ENCODE measurements around the gene HNRNPA3.
"Not testable (repeated sequence)": the region's sequence is repeated elsewhere in the genome, so short reads cannot be mapped to it uniquely, and the experiment has no call there.

Gene HNRNPA3

GRCh38 chr2:177221534-177221933, 8.9 kb downstream of the HNRNPA3 start:
- no peak overlapping the region for H3K4me3 ChIP-seq (ENCODE audit: low read depth, low read length)
- in situ Hi-C loops (cut with HindIII; ENCODE audit: low sequenced_read_pairs), result no loop called here
- no peak for DNase-seq (ENCODE audit: low read depth, low spot score)
- TF ChIP-seq CTCF (IDR thresholded peaks at IDR 0.05; ENCODE audit: low read depth, low read length), result no peak

- no peak overlapping the region for H3K4me3 ChIP-seq (ENCODE audit: low read depth, low read length)
- DNase-seq (ENCODE audit: low read depth, low spot score), result no peak
- no peak for TF ChIP-seq CTCF (IDR thresholded peaks at IDR 0.05; ENCODE audit: low read depth, low read length)
- in situ Hi-C loops (cut with HindIII; ENCODE audit: low sequenced_read_pairs), result no loop called here
Observed at GRCh38 chr2:177221970-177222369, 9.4 kb downstream of the HNRNPA3 start.

- DNase-seq (ENCODE audit: low read depth, low spot score); H3K4me3 ChIP-seq (ENCODE audit: low read depth, low read length); in situ Hi-C loops (cut with HindIII; ENCODE audit: low sequenced_read_pairs): not testable (repeated sequence)
Observed at GRCh38 chr2:177223436-177223835, 10.8 kb downstream of the HNRNPA3 start.

DNA sequence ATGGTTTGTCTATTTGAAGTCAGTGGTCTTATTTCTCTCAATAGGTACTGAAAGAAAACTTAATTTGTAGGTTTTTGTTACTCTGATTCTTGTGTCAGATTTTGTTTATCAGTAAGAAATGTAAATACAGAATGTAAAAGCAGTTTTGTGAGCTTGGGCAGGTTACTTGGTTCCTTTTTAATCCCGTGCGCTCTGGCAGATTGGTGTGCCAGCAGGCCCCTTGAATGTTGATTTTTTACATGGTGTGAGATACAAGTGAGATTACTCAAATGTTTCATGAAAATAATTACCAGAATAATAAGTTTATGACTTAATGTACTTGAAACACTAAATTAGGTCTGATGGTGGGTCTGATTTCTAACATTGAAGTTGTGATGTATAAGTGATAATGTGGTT, 13.4 kb downstream of the HNRNPA3 start:
- DNase-seq (ENCODE audit: low read depth, low spot score), result no peak
- no peak overlapping the region for H3K4me3 ChIP-seq (ENCODE audit: low read depth, low read length)
- TF ChIP-seq CTCF (IDR thresholded peaks at IDR 0.05; ENCODE audit: low read depth, low read length), result no peak
- in situ Hi-C loops (cut with HindIII; ENCODE audit: low sequenced_read_pairs), result no loop called here

DNA sequence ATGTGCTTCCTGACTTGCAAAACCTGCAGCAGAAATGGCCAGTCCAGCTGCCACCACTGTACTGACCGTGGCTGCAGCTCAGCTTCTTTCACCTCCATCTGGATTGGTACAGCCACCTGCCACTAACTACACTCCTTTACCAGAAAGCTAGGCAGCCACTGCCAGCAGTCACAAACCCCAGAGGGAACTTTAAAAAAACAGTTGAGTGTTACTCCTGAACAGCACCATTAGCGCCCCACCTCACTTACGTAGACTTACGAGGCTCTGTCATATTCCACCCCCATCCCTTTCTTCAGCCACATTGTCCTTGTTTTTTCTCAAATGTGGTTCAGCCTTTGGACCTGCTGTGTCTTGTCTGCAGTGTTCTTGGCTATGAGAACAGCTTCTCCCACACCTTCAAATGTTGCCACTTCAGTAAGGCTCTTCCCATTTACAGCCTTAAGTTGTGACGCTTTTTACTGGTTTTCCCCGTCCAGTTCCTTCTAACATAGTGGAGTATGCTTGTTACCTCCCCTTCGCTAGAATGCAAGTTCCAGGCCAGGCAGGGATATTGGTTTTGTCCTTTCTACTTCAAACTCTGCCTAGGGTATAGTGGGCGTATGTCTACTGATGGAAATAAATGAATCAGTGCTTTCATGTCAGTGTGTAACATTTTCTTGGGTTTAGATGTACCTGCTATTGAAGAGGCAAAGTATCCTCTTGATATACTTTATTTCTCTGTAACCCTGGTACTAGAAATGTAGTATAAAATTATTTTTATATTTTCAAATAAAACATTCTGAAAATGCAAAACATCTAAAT, 17.0 kb downstream of the HNRNPA3 start:
- H3K4me3 ChIP-seq (ENCODE audit: low read depth, low read length), result no peak overlapping the region
- in situ Hi-C loops (cut with HindIII; ENCODE audit: low sequenced_read_pairs), result no loop called here
- DNase-seq (ENCODE audit: low read depth, low spot score), result no peak
- TF ChIP-seq CTCF (IDR thresholded peaks at IDR 0.05; ENCODE audit: low read depth, low read length), result no peak

GRCh38 chr2:177231270-177231669, 18.7 kb downstream of the HNRNPA3 start:
- in situ Hi-C loops (cut with HindIII; ENCODE audit: low sequenced_read_pairs), result no loop called here
- DNase-seq (ENCODE audit: low read depth, low spot score), result no peak
- H3K4me3 ChIP-seq (ENCODE audit: low read depth, low read length), result no peak overlapping the region
- no peak for TF ChIP-seq CTCF (IDR thresholded peaks at IDR 0.05; ENCODE audit: low read depth, low read length)

GRCh38 chr2:177232098-177232704, 19.6 kb downstream of the HNRNPA3 start:
- TF ChIP-seq CTCF (IDR thresholded peaks at IDR 0.05; ENCODE audit: low read depth, low read length), result no peak
- no peak for DNase-seq (ENCODE audit: low read depth, low spot score)
- H3K4me3 ChIP-seq (ENCODE audit: low read depth, low read length), result no peak overlapping the region
- in situ Hi-C loops (cut with HindIII; ENCODE audit: low sequenced_read_pairs), result no loop called here
